GM21381 (cell line): ENCODE data around the gene APBA1.

Source experiments
- ATAC-seq: cut with Tn5 transposase; IDR thresholded peaks from one replicate; pipeline ENCODE4 v1.9.1; 2021; ENCODE audit warnings: mild to moderate bottlenecking, moderate library complexity; ENCODE audit not compliant: unreplicated experiment

Gene APBA1

GRCh38 chr9:69671879-69672595 is at the start of gene APBA1:
APBA1 (minus strand) TSS chr9:69672371.
- peak; percentile 42 for ATAC-seq

GRCh38 chr9:69719983-69720382 is 47.8 kb upstream of the APBA1 start:
- ATAC-seq = no peak

- ATAC-seq = no peak
These were observed 47.2 kb upstream of the APBA1 start for GRCh38 chr9:69719367-69719766.

GRCh38 chr9:69718218-69718617 is 46.0 kb upstream of the APBA1 start:
- no peak for ATAC-seq

GRCh38 chr9:69715825-69716224 is 43.7 kb upstream of the APBA1 start:
- ATAC-seq = no peak

- no peak for ATAC-seq
These were observed 42.9 kb upstream of the APBA1 start for GRCh38 chr9:69715096-69715495.

GRCh38 chr9:69697475-69697874 is 25.3 kb upstream of the APBA1 start:
- no peak for ATAC-seq

- ATAC-seq = no peak
These were observed 24.6 kb upstream of the APBA1 start for GRCh38 chr9:69696802-69697201.

GRCh38 chr9:69689991-69690538 is 17.9 kb upstream of the APBA1 start:
- ATAC-seq = no peak

GRCh38 chr9:69683927-69684326 is 11.8 kb upstream of the APBA1 start:
- no peak for ATAC-seq

- no peak for ATAC-seq
These were observed 6.8 kb upstream of the APBA1 start for GRCh38 chr9:69678843-69679538.

- ATAC-seq = no peak
These were observed 5.8 kb upstream of the APBA1 start for GRCh38 chr9:69677931-69678330.

GRCh38 chr9:69675563-69675962 is 3.4 kb upstream of the APBA1 start:
- ATAC-seq = no peak

GRCh38 chr9:69674716-69675438 is 2.7 kb upstream of the APBA1 start:
- no peak for ATAC-seq

GRCh38 chr9:69674112-69674685 is 2.0 kb upstream of the APBA1 start:
- ATAC-seq = no peak

- ATAC-seq = no peak
These were observed 1.1 kb upstream of the APBA1 start for GRCh38 chr9:69673311-69673640.

- peak; percentile 90 for ATAC-seq
These were observed 582 bp upstream of the APBA1 start for GRCh38 chr9:69672596-69673310.

- no peak for ATAC-seq
These were observed 776 bp downstream of the APBA1 start for GRCh38 chr9:69671311-69671878.

GRCh38 chr9:69667306-69667705 is 4.9 kb downstream of the APBA1 start:
- no peak for ATAC-seq

GRCh38 chr9:69660304-69660703 is 11.9 kb downstream of the APBA1 start:
- ATAC-seq = no peak
